ENCODE results near the gene USP36. TPM values are rescaled to one million over a fixed set of nuclear protein-coding genes. Genes with fewer than 3 reads are reported as not detected.
A peak's percentile ranks its signal among the peaks of the same experiment; 100 is the strongest.
"Not testable (repeated sequence)": the region's sequence is repeated elsewhere in the genome, so short reads cannot be mapped to it uniquely, and the experiment has no call there.

USP36 gene
- total RNA-seq (10 to 100 TPM; 20.1 to 28.8 (median 24.9) TPM), polyA plus RNA-seq (10 to 100 TPM; 10.0 to 15.4 TPM)
- long read RNA-seq, donor 1, partial matches to known transcripts = 2 of 7 reads
- long read RNA-seq, donor 1, other reads (novel, unspliced or antisense) = 5 of 7 reads
- long read RNA-seq, donor 2, partial matches to known transcripts = 9 of 10 reads
- long read RNA-seq, donor 2, other reads (novel, unspliced or antisense) = 1 of 10 reads
- long read RNA-seq, donor 3, partial matches to known transcripts = 16 of 28 reads
- long read RNA-seq, donor 3, other reads (novel, unspliced or antisense) = 12 of 28 reads

DNA sequence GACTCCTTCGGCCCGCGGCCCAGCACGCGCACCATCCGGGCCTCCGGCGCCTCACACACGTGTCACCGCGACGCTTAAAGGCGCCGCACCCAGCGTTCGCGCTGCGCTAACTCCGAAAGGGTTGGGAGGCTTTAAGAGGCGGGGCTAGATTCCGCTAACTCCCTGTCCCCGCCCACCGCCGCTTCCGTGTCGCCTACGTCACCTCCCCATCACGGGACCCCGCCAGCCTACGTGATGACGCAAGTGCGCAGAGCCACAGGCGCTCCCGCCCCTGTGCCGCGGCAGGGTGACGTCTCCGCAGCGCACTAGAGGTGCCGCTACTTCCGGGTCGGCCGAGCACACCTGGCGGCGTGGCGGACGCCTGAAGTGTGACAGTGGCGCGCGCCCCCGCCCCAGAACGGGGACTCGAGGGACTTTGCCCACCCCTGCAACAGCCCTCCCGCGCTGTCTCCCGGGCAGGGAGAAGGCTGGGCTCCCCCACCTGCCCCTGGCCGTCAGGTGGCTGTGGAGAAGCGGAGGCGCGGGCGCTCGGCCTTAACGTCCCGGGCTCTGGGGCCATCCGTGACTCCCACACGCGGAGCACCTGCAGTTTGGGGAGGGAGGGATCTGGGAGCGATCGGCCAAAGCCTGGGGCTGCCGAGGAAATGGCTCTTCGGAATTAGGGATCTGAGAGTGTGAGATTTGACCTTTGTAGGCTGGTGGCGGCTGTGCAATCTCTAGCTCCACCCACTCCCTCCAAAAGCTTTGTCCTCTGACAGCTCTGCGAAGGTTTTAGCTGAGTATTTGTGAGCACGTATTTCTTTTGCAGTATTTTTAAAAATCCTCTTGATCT is at the start of gene USP36:
Gene USP36 (minus strand): TSS at position 35 of the 832 bp plus-strand sequence. CDS start 4,451 bp downstream, outside the sequence.
- TF ChIP-seq, protein P1, sequence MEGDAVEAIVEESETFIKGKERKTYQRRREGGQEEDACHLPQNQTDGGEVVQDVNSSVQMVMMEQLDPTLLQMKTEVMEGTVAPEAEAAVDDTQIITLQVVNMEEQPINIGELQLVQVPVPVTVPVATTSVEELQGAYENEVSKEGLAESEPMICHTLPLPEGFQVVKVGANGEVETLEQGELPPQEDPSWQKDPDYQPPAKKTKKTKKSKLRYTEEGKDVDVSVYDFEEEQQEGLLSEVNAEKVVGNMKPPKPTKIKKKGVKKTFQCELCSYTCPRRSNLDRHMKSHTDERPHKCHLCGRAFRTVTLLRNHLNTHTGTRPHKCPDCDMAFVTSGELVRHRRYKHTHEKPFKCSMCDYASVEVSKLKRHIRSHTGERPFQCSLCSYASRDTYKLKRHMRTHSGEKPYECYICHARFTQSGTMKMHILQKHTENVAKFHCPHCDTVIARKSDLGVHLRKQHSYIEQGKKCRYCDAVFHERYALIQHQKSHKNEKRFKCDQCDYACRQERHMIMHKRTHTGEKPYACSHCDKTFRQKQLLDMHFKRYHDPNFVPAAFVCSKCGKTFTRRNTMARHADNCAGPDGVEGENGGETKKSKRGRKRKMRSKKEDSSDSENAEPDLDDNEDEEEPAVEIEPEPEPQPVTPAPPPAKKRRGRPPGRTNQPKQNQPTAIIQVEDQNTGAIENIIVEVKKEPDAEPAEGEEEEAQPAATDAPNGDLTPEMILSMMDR (IDR thresholded peaks at IDR 0.05) = peak in 3 of 9 donors; percentile 12 to 24 (median 14)
- intact Hi-C loops (cut with DNase I) = no loop called here
- peaks cover 4 to 33% (median 22%) of the 10 kb centered on the region in 9 donors for H3K4me1 ChIP-seq
- ATAC-seq (peak; percentile 96 to 98 (median 97)), DNase-seq (peak; percentile 99 to 100)
- WGBS, 2 donors = 0 to 1% methylated on average over 73 to 74 of the region's 74 CpGs
- H3K4me3 ChIP-seq = peak within 1 kb of the TSS; percentile 76 to 100 (median 90)
- no peaks in the 10 kb centered on the region for H3K27me3 ChIP-seq
- no peaks in the 10 kb centered on the region for H3K9me3 ChIP-seq
- H3K27ac ChIP-seq = peak within 1 kb of the TSS; percentile 93 to 100 (median 98)
- H3K36me3 ChIP-seq = peaks cover 0 to 26% (median 19%) of the 10 kb centered on the region in 9 donors

DNA sequence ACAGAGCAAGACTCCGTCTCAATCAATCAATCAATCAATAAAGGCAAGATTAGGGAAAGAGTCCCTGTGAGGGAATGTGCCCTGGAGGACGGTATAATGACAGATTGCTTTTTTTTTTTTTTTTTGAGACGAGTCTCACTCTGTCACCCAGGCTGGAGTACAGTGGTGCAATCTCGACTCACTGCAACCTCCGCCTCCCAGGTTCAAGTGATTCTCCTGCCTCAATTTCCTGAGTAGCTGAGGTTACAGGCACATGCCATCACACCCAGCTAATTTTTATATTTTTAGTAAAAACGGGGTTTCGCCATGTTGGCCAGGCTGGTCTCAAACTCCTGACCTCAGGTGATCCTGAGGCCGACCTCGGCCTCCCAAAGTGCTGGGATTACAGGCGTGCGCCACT is 49.5 kb upstream of the USP36 start:
- WGBS, 2 donors = 88 to 92% methylated on average over 11 of the region's 11 CpGs
- H3K27me3 ChIP-seq; ATAC-seq; DNase-seq; intact Hi-C loops (cut with DNase I); H3K9me3 ChIP-seq; H3K4me3 ChIP-seq: not testable (repeated sequence)
- peaks cover 20 to 78% (median 66%) of the 10 kb centered on the region in 9 donors for H3K4me1 ChIP-seq
- H3K36me3 ChIP-seq = peaks cover 0 to 17% (median 0%) of the 10 kb centered on the region in 9 donors
- peak overlapping the region in 7 of 10 donors; percentile 13 to 81 (median 28) for H3K27ac ChIP-seq

DNA sequence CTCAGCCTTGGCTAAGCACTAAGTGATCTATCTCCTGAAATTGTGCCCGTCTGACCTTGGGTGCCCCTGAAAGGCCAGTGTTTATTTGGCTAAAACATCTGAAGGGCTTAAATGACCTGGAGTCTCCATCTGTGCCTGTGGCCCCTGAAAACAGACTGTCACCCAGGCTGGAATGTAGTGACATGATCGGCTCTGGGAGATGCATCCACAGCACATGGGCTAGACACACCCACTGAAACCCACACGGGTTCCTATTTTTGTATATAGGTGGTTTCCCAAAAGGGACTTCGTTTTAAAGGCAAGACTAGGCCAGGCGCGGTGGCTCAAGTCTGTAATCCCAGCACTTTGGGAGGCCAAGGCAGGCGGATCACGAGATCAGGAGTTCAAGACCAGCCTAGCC is 48.9 kb upstream of the USP36 start:
- intact Hi-C loops (cut with DNase I) = loop anchor here in 3 of 10 donors (2.0 to 5.0 kb wide), 2 partner anchors 31 to 33 kb away; no protein-coding TSS in a partner anchor
- H3K27me3 ChIP-seq = no peaks in the 10 kb centered on the region
- 54 to 73% methylated on average over 8 of the region's 8 CpGs for WGBS, 2 donors
- H3K27ac ChIP-seq = peak overlapping the region in 7 of 10 donors; percentile 12 to 81 (median 25)
- ATAC-seq (peak in 1 of 8 donors; percentile 25), DNase-seq (no peak)
- peaks cover 0 to 17% (median 0%) of the 10 kb centered on the region in 9 donors for H3K36me3 ChIP-seq
- no peaks in the 10 kb centered on the region for H3K9me3 ChIP-seq
- TF ChIP-seq, protein P1 (IDR thresholded peaks at IDR 0.05) = no peak
- peaks cover 20 to 80% (median 68%) of the 10 kb centered on the region in 9 donors for H3K4me1 ChIP-seq
- no peak overlapping the region for H3K4me3 ChIP-seq

DNA sequence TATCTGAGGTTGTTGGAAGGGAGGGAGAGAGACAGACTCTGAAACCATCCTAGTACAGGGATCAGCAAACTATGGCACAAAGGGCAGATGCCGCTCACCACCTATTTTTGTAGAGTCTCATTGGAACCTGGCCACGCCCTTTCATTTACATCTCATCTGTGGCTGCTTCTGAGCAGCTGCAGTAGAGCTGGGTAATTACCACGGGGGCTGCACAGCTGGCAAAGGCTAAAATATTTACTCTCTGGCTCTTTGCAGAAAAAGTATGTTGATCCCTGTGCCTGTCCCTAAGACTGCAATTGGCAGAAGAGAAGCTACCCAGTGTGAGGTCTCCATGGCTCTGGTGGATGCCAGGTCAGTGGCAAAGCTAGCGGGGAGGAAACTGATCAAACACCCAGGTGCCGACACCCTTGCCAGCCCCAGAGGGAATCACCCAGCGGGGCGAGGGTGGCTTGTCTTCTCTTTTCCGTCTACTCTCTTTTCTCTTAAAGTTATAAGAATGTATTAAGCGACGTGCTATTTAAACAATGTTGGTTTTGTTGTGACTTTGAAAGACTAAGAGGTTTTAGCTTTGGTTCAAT is 48.4 kb upstream of the USP36 start:
- intact Hi-C loops (cut with DNase I) = loop anchor here in 3 of 10 donors (2.0 to 5.0 kb wide), 2 partner anchors 32 to 33 kb away; no protein-coding TSS in a partner anchor
- no peak overlapping the region for H3K4me3 ChIP-seq
- peaks cover 0 to 17% (median 0%) of the 10 kb centered on the region in 9 donors for H3K36me3 ChIP-seq
- H3K27me3 ChIP-seq = no peaks in the 10 kb centered on the region
- peak overlapping the region in 4 of 10 donors; percentile 12 to 81 (median 36) for H3K27ac ChIP-seq
- no peak for ATAC-seq
- H3K4me1 ChIP-seq = peaks cover 24 to 80% (median 69%) of the 10 kb centered on the region in 9 donors
- TF ChIP-seq, protein P1 (IDR thresholded peaks at IDR 0.05) = no peak
- 79 to 89% methylated on average over 10 of the region's 10 CpGs for WGBS, 2 donors
- DNase-seq = no peak
- H3K9me3 ChIP-seq = no peaks in the 10 kb centered on the region

Measured in heart right ventricle (tissue), 16 donors.